GM23338 (cell line): ENCODE data around the gene FBXO22. TPM values are rescaled to one million over a fixed set of nuclear protein-coding genes. Genes with fewer than 3 reads are reported as not detected.
A peak's percentile ranks its signal among the peaks of the same experiment; 100 is the strongest.

Source experiments
- ATAC-seq: fragments of 200-7000 bp; cut with Tn5 transposase; 3 replicates; pipeline ENCODE4 v1.9.1; 2020
- DNase-seq: peaks from one replicate; pipeline ENCODE4 v3.0.0-alpha.2; 2015; ENCODE audit warnings: low spot score
- H2AFZ ChIP-seq: fragments of 200-600 bp; sonication (generic); 2 replicates; pipeline ENCODE4 v1.8.0; 2016; ENCODE audit warnings: antibody characterized with exemption, mild to moderate bottlenecking, moderate library complexity
- H3F3A ChIP-seq: fragments of 200-600 bp; sonication (generic); replicated peaks from 2 replicates; pipeline ENCODE4 v1.8.0; 2017; ENCODE audit warnings: antibody characterized with exemption, mixed run types, low read depth
- H3K27ac ChIP-seq: fragments of 200-600 bp; sonication (generic); 2 replicates; pipeline ENCODE4 v1.6.1; 2016; ENCODE audit warnings: low read depth
- H3K27me3 ChIP-seq: fragments of 200-600 bp; sonication (generic); 2 replicates; pipeline ENCODE4 v1.8.0; 2016; ENCODE audit warnings: mild to moderate bottlenecking, mixed run types, moderate library complexity; ENCODE audit not compliant: insufficient read depth
- H3K36me3 ChIP-seq: fragments of 200-600 bp; sonication (generic); 2 replicates; pipeline ENCODE4 v1.8.0; 2016; ENCODE audit warnings: mild to moderate bottlenecking; ENCODE audit not compliant: insufficient read depth
- H3K4me1 ChIP-seq: fragments of 200-600 bp; sonication (generic); 2 replicates; pipeline ENCODE4 v1.8.0; 2016; ENCODE audit warnings: mild to moderate bottlenecking, moderate library complexity; ENCODE audit not compliant: insufficient read depth
- H3K4me2 ChIP-seq: fragments of 200-600 bp; sonication (generic); 2 replicates; pipeline ENCODE4 v1.7.1; 2017; ENCODE audit warnings: mixed run types
- H3K4me3 ChIP-seq: fragments of 200-600 bp; sonication (generic); 2 replicates; pipeline ENCODE4 v1.6.1; 2016; ENCODE audit warnings: mixed run types
- H3K79me2 ChIP-seq: fragments of 200-600 bp; sonication (generic); replicated peaks from 2 replicates; pipeline ENCODE4 v1.8.0; 2017; ENCODE audit warnings: mild to moderate bottlenecking; ENCODE audit not compliant: insufficient read depth
- H3K9me2 ChIP-seq: fragments of 200-600 bp; sonication (generic); 2 replicates; pipeline ENCODE4 v1.8.0; 2017; ENCODE audit not compliant: insufficient read depth
- H4K20me1 ChIP-seq: fragments of 200-600 bp; sonication (generic); replicated peaks from 2 replicates; pipeline ENCODE4 v1.8.0; 2017; ENCODE audit warnings: mild to moderate bottlenecking; ENCODE audit not compliant: insufficient read depth
- H3K27ac Mint-ChIP-seq: 2 replicates; pipeline ENCODE4 v1.8.0; 2020; ENCODE audit warnings: inconsistent platforms, mild to moderate bottlenecking, moderate library complexity, mixed read lengths
- H3K27me3 Mint-ChIP-seq: 3 replicates; pipeline ENCODE4 v1.8.0; 2022; ENCODE audit warnings: low read depth, mild to moderate bottlenecking, moderate library complexity, mixed read lengths, inconsistent platforms; ENCODE audit not compliant: insufficient read depth, poor library complexity
- H3K36me3 Mint-ChIP-seq: 3 replicates; pipeline ENCODE4 v1.8.0; 2021; ENCODE audit warnings: low read depth, mild to moderate bottlenecking, inconsistent platforms, moderate library complexity, mixed read lengths
- H3K4me1 Mint-ChIP-seq: 3 replicates; pipeline ENCODE4 v1.8.0; 2020; ENCODE audit warnings: mild to moderate bottlenecking, inconsistent platforms, mixed read lengths
- H3K4me3 Mint-ChIP-seq: 3 replicates; pipeline ENCODE4 v1.8.0; 2021; ENCODE audit warnings: moderate library complexity, mild to moderate bottlenecking, inconsistent platforms, mixed read lengths
- H3K9me3 Mint-ChIP-seq: 3 replicates; pipeline ENCODE4 v1.8.0; 2020; ENCODE audit warnings: moderate library complexity, mild to moderate bottlenecking, inconsistent platforms, mixed read lengths
- CREB1 ChIP-seq: fragments of 250-450 bp; sonication (Bioruptor Pico); IDR thresholded peaks from 2 replicates; pipeline ENCODE4 v1.5.0; 2020; ENCODE audit warnings: low read depth, mild to moderate bottlenecking, moderate library complexity
- NANOG ChIP-seq: IDR thresholded peaks from 2 replicates; pipeline ENCODE4 v1.6.1; 2016; ENCODE audit warnings: antibody characterized with exemption, borderline replicate concordance
- STAT1 ChIP-seq: IDR thresholded peaks from one replicate; pipeline ENCODE4 v1.6.1; 2016; ENCODE audit warnings: antibody characterized with exemption; ENCODE audit not compliant: unreplicated experiment
- ZNF331 ChIP-seq: fragments of 250-450 bp; sonication (Bioruptor Pico); IDR thresholded peaks from 2 replicates; pipeline ENCODE4 v1.5.0; 2020; ENCODE audit warnings: low read depth, mild to moderate bottlenecking, moderate library complexity
- polyA plus RNA-seq: library from polyadenylated mRNA; unstranded; fragments of >200 nt; fragmentation: Nextera tagmentation; extraction: Ambion mirVana; gene quantifications from 2 replicates; pipeline ENCODE4 v1.2.1, GENCODE V29; 2016
- total RNA-seq: library from RNA; depleted of rRNA; stranded (reverse); fragments of >200 nt; shearing (Covaris generic); gene quantifications from 2 replicates; pipeline ENCODE4 v1.2.3, GENCODE V29; 2014
- TF ChIP-seq, protein P1 (sequence below): fragments of 250-450 bp; sonication (Bioruptor Pico); IDR thresholded peaks from 2 replicates; pipeline ENCODE4 v1.5.0; 2020; ENCODE audit warnings: mild to moderate bottlenecking, moderate library complexity
- TF ChIP-seq, protein P2 (sequence below): IDR thresholded peaks from one replicate; pipeline ENCODE4 v1.6.1; 2018; ENCODE audit warnings: antibody characterized with exemption; ENCODE audit not compliant: unreplicated experiment
- TF ChIP-seq, protein P3 (sequence below), 2 experiments: fragments of 200-600 bp in 1 of 2; sonication (generic) in 1 of 2; conservative IDR thresholded peaks; 2 replicates each; pipeline versions ENCODE4 v1.5.1 to v1.6.1; 2016 to 2017; ENCODE audit warnings: antibody characterized with exemption in 2 of 2, low read depth in 2 of 2, mild to moderate bottlenecking in 2 of 2, moderate library complexity in 1 of 2
- TF ChIP-seq, protein P4 (sequence below): IDR thresholded peaks from 2 replicates; pipeline ENCODE4 v1.6.1; 2016; ENCODE audit warnings: antibody characterized with exemption

FBXO22 gene
- total and polyA plus RNA-seq, 2 experiments from 2014 or later, result 79.8 to 94.5 TPM

DNA sequence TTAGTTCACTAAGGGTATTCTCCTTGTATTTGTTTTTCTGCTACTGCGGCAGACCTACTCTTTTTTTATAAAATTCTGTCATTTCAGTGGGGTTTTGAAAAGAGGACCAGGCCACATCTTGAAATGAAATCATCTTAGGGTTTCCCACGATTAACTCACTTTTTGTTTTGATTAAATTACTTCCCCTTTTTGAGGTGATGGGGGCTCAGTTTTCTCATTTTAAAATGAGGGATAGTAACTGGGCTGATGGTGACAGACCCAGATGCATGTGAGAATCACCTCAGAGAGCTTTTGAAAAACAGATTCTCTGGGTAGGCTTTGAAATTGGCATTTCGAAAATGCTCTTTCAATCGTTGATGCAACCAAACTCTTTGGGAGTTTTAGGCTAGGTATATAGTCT lies 36.2 kb upstream of the FBXO22 start:
- Mint-ChIP-seq H3K27me3 (peaks cover 2% of the 10 kb centered on the region), H3K4me3 (peak overlapping the region; percentile 41; the same call in 2 of the 3 replicates), H3K36me3 (peaks cover 42% of the 10 kb centered on the region), H3K27ac (peak overlapping the region; percentile 63), H3K4me1 (peaks cover 62% of the 10 kb centered on the region), H3K9me3 (no peaks in the 10 kb centered on the region)
- H3K4me3 ChIP-seq, result peak overlapping the region; percentile 2; the same call in 1 of the 2 replicates
- no peaks in the 10 kb centered on the region; the same call in 1 of the 2 replicates for H3K36me3 ChIP-seq
- no peak overlapping the region for H2AFZ ChIP-seq
- H3K9me2 ChIP-seq, result no peaks in the 10 kb centered on the region
- H3K79me2 ChIP-seq, result peaks cover 67% of the 10 kb centered on the region
- DNase-seq (no peak), ATAC-seq (no peak; the same call in 2 of the 3 replicates)
- peak overlapping the region; percentile 33 for H3K4me2 ChIP-seq
- H3K4me1 ChIP-seq, result peaks cover 58% of the 10 kb centered on the region
- TF ChIP-seq NANOG (0 out of 2 replicates have a peak, but pooled peaks have one; percentile 28), STAT1 (no peak)
- 0 out of 2 replicates have a peak, but pooled peaks cover 3% of the 10 kb centered on the region for H3F3A ChIP-seq
- H3K27ac ChIP-seq, result peak overlapping the region; percentile 40
- H3K27me3 ChIP-seq, result no peaks in the 10 kb centered on the region
- H4K20me1 ChIP-seq, result no peaks in the 10 kb centered on the region

DNA sequence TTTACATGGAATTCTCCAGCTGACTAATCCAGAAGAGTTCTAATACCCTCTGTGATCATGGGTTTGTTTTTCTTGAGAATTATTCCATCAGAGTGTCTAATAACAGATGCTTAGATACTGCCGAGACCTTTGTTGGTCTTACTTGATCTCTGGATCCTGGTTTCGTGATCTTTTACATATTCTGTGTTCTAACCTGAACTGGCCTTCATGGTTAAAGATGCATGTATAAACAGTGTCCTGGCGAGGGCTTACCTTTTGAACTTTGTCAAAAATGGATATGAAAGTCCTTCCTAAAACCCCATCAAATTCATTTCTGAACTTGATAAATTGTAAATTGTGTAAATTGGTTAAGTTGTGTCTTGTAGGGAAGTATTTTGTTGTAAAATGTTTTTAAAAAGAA lies 35.7 kb upstream of the FBXO22 start:
- peak overlapping the region; percentile 33 for H3K4me2 ChIP-seq
- Mint-ChIP-seq H3K4me1 (peaks cover 67% of the 10 kb centered on the region), H3K27ac (peak overlapping the region; percentile 75)
- TF ChIP-seq NANOG (no peak), CREB1 (CRISPR knock-in tag) (no peak), ZNF331 (CRISPR knock-in tag) (no peak)
- TF ChIP-seq, protein P1, sequence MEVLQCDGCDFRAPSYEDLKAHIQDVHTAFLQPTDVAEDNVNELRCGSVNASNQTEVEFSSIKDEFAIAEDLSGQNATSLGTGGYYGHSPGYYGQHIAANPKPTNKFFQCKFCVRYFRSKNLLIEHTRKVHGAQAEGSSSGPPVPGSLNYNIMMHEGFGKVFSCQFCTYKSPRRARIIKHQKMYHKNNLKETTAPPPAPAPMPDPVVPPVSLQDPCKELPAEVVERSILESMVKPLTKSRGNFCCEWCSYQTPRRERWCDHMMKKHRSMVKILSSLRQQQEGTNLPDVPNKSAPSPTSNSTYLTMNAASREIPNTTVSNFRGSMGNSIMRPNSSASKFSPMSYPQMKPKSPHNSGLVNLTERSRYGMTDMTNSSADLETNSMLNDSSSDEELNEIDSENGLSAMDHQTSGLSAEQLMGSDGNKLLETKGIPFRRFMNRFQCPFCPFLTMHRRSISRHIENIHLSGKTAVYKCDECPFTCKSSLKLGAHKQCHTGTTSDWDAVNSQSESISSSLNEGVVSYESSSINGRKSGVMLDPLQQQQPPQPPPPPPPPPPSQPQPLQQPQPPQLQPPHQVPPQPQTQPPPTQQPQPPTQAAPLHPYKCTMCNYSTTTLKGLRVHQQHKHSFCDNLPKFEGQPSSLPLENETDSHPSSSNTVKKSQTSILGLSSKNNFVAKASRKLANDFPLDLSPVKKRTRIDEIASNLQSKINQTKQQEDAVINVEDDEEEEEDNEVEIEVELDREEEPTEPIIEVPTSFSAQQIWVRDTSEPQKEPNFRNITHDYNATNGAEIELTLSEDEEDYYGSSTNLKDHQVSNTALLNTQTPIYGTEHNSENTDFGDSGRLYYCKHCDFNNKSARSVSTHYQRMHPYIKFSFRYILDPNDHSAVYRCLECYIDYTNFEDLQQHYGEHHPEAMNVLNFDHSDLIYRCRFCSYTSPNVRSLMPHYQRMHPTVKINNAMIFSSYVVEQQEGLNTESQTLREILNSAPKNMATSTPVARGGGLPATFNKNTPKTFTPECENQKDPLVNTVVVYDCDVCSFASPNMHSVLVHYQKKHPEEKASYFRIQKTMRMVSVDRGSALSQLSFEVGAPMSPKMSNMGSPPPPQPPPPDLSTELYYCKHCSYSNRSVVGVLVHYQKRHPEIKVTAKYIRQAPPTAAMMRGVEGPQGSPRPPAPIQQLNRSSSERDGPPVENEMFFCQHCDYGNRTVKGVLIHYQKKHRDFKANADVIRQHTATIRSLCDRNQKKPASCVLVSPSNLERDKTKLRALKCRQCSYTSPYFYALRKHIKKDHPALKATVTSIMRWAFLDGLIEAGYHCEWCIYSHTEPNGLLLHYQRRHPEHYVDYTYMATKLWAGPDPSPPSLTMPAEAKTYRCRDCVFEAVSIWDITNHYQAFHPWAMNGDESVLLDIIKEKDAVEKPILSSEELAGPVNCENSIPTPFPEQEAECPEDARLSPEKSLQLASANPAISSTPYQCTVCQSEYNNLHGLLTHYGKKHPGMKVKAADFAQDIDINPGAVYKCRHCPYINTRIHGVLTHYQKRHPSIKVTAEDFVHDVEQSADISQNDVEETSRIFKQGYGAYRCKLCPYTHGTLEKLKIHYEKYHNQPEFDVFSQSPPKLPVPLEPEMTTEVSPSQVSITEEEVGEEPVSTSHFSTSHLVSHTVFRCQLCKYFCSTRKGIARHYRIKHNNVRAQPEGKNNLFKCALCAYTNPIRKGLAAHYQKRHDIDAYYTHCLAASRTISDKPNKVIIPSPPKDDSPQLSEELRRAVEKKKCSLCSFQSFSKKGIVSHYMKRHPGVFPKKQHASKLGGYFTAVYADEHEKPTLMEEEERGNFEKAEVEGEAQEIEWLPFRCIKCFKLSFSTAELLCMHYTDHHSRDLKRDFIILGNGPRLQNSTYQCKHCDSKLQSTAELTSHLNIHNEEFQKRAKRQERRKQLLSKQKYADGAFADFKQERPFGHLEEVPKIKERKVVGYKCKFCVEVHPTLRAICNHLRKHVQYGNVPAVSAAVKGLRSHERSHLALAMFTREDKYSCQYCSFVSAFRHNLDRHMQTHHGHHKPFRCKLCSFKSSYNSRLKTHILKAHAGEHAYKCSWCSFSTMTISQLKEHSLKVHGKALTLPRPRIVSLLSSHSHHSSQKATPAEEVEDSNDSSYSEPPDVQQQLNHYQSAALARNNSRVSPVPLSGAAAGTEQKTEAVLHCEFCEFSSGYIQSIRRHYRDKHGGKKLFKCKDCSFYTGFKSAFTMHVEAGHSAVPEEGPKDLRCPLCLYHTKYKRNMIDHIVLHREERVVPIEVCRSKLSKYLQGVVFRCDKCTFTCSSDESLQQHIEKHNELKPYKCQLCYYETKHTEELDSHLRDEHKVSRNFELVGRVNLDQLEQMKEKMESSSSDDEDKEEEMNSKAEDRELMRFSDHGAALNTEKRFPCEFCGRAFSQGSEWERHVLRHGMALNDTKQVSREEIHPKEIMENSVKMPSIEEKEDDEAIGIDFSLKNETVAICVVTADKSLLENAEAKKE (CRISPR knock-in tag), result no peak
- TF ChIP-seq, protein P2, sequence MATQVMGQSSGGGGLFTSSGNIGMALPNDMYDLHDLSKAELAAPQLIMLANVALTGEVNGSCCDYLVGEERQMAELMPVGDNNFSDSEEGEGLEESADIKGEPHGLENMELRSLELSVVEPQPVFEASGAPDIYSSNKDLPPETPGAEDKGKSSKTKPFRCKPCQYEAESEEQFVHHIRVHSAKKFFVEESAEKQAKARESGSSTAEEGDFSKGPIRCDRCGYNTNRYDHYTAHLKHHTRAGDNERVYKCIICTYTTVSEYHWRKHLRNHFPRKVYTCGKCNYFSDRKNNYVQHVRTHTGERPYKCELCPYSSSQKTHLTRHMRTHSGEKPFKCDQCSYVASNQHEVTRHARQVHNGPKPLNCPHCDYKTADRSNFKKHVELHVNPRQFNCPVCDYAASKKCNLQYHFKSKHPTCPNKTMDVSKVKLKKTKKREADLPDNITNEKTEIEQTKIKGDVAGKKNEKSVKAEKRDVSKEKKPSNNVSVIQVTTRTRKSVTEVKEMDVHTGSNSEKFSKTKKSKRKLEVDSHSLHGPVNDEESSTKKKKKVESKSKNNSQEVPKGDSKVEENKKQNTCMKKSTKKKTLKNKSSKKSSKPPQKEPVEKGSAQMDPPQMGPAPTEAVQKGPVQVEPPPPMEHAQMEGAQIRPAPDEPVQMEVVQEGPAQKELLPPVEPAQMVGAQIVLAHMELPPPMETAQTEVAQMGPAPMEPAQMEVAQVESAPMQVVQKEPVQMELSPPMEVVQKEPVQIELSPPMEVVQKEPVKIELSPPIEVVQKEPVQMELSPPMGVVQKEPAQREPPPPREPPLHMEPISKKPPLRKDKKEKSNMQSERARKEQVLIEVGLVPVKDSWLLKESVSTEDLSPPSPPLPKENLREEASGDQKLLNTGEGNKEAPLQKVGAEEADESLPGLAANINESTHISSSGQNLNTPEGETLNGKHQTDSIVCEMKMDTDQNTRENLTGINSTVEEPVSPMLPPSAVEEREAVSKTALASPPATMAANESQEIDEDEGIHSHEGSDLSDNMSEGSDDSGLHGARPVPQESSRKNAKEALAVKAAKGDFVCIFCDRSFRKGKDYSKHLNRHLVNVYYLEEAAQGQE, result no peak
- TF ChIP-seq, protein P3, sequence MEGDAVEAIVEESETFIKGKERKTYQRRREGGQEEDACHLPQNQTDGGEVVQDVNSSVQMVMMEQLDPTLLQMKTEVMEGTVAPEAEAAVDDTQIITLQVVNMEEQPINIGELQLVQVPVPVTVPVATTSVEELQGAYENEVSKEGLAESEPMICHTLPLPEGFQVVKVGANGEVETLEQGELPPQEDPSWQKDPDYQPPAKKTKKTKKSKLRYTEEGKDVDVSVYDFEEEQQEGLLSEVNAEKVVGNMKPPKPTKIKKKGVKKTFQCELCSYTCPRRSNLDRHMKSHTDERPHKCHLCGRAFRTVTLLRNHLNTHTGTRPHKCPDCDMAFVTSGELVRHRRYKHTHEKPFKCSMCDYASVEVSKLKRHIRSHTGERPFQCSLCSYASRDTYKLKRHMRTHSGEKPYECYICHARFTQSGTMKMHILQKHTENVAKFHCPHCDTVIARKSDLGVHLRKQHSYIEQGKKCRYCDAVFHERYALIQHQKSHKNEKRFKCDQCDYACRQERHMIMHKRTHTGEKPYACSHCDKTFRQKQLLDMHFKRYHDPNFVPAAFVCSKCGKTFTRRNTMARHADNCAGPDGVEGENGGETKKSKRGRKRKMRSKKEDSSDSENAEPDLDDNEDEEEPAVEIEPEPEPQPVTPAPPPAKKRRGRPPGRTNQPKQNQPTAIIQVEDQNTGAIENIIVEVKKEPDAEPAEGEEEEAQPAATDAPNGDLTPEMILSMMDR (conservative IDR thresholded peaks at IDR 0.05; ENCODE audit: low read depth in 2 of 2), result no peak
- TF ChIP-seq, protein P4, sequence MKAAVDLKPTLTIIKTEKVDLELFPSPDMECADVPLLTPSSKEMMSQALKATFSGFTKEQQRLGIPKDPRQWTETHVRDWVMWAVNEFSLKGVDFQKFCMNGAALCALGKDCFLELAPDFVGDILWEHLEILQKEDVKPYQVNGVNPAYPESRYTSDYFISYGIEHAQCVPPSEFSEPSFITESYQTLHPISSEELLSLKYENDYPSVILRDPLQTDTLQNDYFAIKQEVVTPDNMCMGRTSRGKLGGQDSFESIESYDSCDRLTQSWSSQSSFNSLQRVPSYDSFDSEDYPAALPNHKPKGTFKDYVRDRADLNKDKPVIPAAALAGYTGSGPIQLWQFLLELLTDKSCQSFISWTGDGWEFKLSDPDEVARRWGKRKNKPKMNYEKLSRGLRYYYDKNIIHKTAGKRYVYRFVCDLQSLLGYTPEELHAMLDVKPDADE, result no peak

More for the DNA sequence above, 35.7 kb upstream of the FBXO22 start:
- Histone ChIP-seq H3K27ac (no peak overlapping the region; the same call in 1 of the 2 replicates), H3K4me1 (peaks cover 63% of the 10 kb centered on the region), H3K9me2 (no peaks in the 10 kb centered on the region), H3K79me2 (peaks cover 61% of the 10 kb centered on the region), H3K4me3 (peak overlapping the region; percentile 2; the same call in 1 of the 2 replicates), H3K36me3 (no peaks in the 10 kb centered on the region; the same call in 1 of the 2 replicates), H3F3A (0 out of 2 replicates have a peak, but pooled peaks cover 3% of the 10 kb centered on the region), H4K20me1 (no peaks in the 10 kb centered on the region), H2AFZ (no peak overlapping the region), H3K27me3 (no peaks in the 10 kb centered on the region)
- DNase-seq (no peak), ATAC-seq (no peak)
- Mint-ChIP-seq H3K27me3 (peaks cover 2% of the 10 kb centered on the region), H3K4me3 (peak overlapping the region; percentile 36; the same call in 2 of the 3 replicates), H3K9me3 (no peaks in the 10 kb centered on the region), H3K36me3 (peaks cover 39% of the 10 kb centered on the region)
